GM13977 (cell line): ENCODE measurements around the gene ZBTB42.
"Not testable (repeated sequence)": the region's sequence is repeated elsewhere in the genome, so short reads cannot be mapped to it uniquely, and the experiment has no call there.

Source experiments
- DNase-seq: peaks from one replicate; pipeline ENCODE4 v3.0.0; 2012; ENCODE audit warnings: low spot score
- CTCF ChIP-seq: IDR thresholded peaks from 2 replicates; pipeline ENCODE4 v1.5.1; 2012; ENCODE audit warnings: mild to moderate bottlenecking, control low read depth; ENCODE audit not compliant: insufficient read depth; ENCODE audit errors: extremely low read depth, missing control alignments
- in situ Hi-C: fragments of 300-500 bp; cut with MboI; formaldehyde crosslinking; loops from one replicate; pipeline ENCODE4 v1.12.0; 2022; ENCODE audit warnings: low sequenced_read_pairs, low pct_unique_long_range_greater_than_20kb, mixed read lengths, inconsistent platforms; ENCODE audit not compliant: unreplicated experiment

Gene ZBTB42

GRCh38 chr14:104808456-104808855, 7.6 kb downstream of the ZBTB42 start:
- no peak for TF ChIP-seq CTCF
- in situ Hi-C loops = no loop called here
- DNase-seq = no peak

- in situ Hi-C loops = no loop called here
- no peak for DNase-seq
- TF ChIP-seq CTCF = no peak
Measured at GRCh38 chr14:104810316-104810715, 9.4 kb downstream of the ZBTB42 start.

DNA sequence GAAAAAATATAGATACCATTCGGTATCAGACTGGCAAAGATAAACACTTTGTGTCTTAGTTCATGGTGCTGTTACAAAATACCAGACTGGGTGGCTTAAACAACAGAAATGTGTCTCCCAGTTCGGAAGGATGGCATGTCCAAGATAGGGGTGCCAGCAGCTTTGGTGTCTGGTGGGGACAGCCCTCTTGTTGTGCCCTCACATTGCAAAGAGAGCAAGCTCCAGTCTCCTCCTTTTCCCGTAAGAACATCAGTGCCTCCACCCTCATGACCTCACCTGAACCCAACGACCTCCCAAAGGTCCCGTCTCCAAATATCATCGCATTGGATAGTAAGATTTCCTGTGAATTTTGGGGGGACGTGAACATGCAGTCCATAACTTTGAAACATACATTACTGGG, 12.4 kb downstream of the ZBTB42 start:
- in situ Hi-C loops = no loop called here
- no peak for DNase-seq
- no peak for TF ChIP-seq CTCF

- not testable (repeated sequence) for DNase-seq
Measured at GRCh38 chr14:104814701-104815100, 13.8 kb downstream of the ZBTB42 start.

DNA sequence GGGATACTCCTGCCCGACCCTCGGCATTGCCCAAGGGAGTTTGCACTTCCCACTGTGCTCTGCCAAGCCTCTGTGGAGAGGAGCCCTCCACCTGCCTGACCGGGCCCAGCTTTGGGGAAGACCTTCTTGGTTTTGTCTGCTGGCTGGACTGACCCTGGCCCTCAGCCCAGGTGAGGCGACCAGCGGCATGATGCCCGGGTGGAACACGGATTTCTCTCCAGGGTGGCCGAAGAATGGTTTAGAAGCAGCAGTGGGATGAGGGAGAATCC, 15.6 kb downstream of the ZBTB42 start:
- TF ChIP-seq CTCF = no peak
- in situ Hi-C loops = no loop called here
- no peak for DNase-seq

More at GRCh38 chr14:104814701-104815100, 13.8 kb downstream of the ZBTB42 start:
- in situ Hi-C loops = not testable (repeated sequence)

DNA sequence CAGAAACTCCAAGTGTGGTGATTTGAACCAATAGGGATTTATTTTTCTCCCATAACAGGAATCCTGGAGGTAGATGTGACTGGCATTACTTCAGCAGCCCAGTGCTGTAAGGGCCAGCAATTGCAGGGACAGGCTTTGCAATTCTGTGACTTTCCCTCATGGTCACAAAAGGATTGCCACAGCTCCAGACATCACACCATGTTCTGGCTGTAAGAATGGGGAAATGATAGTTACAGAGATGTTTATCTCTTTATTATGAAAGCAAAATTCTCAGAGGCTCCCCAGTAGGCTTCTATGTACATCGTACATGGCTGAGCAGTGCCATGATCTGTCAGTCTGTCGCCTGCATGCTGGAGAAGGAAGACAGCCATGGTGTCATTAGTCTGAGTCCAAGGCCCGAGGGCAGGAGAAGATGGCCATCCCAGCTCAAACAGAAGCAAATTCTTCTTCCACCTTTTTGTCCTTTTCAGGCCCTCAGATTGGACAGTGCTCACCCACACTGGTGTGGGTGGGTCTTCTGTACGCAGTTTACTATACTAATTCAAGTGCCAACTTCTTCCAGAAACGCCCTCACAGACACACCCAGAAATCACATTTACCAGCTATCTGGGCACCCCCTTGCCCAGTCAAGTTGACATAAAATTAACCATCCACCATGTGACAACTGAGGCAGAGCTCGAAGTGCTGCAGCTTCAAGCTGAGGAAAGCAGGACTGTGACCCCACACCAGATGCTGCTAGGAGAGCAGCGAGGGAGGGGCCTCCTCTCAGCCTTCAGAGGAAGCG, 17.2 kb downstream of the ZBTB42 start:
- DNase-seq = no peak
- TF ChIP-seq CTCF = no peak
- in situ Hi-C loops = no loop called here

- no peak for TF ChIP-seq CTCF
- in situ Hi-C loops = no loop called here
- DNase-seq = no peak
Measured at GRCh38 chr14:104818714-104819161, 17.8 kb downstream of the ZBTB42 start.
